ENCODE results near the gene PSMD11. TPM values are rescaled to one million over a fixed set of nuclear protein-coding genes. Genes with fewer than 3 reads are reported as not detected.

Gene PSMD11
- total and polyA plus RNA-seq, 2 of the 13 experiments (the other 11 are each of a cell fraction or from before 2014, with no cell fraction given): 69.8 to 152 TPM

GRCh38 chr17:32486111-32486700, 41.9 kb downstream of the PSMD11 start (continued):
- TF ChIP-seq ZNF543 (CRISPR knock-in tag; IDR thresholded peaks at IDR 0.05) (no peak), EEA1 (CRISPR knock-in tag; IDR thresholded peaks at IDR 0.05; ENCODE audit: borderline replicate concordance) (0 out of 2 replicates have a peak, but pooled peaks have one; percentile 24), TAF1 (CRISPR knock-in tag; IDR thresholded peaks at IDR 0.05) (0 out of 2 replicates have a peak, but pooled peaks have one; percentile 22), ZMYM3 (CRISPR knock-in tag; IDR thresholded peaks at IDR 0.05) (no peak), PHB2 (IDR thresholded peaks at IDR 0.05; ENCODE audit: partially characterized antibody) (no peak), ZKSCAN1 (IDR thresholded peaks at IDR 0.05; ENCODE audit: low read length) (no peak), ZMAT3 (CRISPR knock-in tag; conservative IDR thresholded peaks at IDR 0.05) (no peak), BHLHE40 (IDR thresholded peaks at IDR 0.05; ENCODE audit: low read length) (peak; percentile 98), FOSL1 (CRISPR knock-in tag; IDR thresholded peaks at IDR 0.05; ENCODE audit: borderline replicate concordance) (no peak), RAD21 (CRISPR knock-in tag; IDR thresholded peaks at IDR 0.05) (peak; percentile 6; the same call in 1 of the 2 replicates), ZNF318 (CRISPR knock-in tag; IDR thresholded peaks at IDR 0.05) (no peak), KDM2A (CRISPR knock-in tag; IDR thresholded peaks at IDR 0.05; ENCODE audit: borderline replicate concordance, low read depth) (peak; percentile 75; the same call in 1 of the 2 replicates), STAG1 (CRISPR knock-in tag; IDR thresholded peaks at IDR 0.05) (no peak), RBM22 (optimal IDR thresholded peaks at IDR 0.05; ENCODE audit: low read length) (no peak), TEF (CRISPR knock-in tag; IDR thresholded peaks at IDR 0.05) (no peak), TFDP1 (CRISPR knock-in tag; IDR thresholded peaks at IDR 0.05; ENCODE audit: borderline replicate concordance) (peak; percentile 95), RAD51 (IDR thresholded peaks at IDR 0.05; ENCODE audit: borderline replicate concordance) (no peak), ZNF317 (CRISPR knock-in tag; IDR thresholded peaks at IDR 0.05) (no peak), ZNF331 (CRISPR knock-in tag; IDR thresholded peaks at IDR 0.05) (peak; percentile 46; the same call in 1 of the 2 replicates), PLSCR1 (CRISPR knock-in tag; IDR thresholded peaks at IDR 0.05; ENCODE audit: borderline replicate concordance) (no peak), GATA4 (IDR thresholded peaks at IDR 0.05; ENCODE audit: borderline replicate concordance, low read depth) (no peak)
